Nucleus accumbens (tissue), 56 donors: ENCODE measurements around the gene PSMA3.

Experiments
- DNase-seq, 56 donors: peaks; one replicate each; lab custom pipeline; 2025; lab: John Stamatoyannopoulos, UW

PSMA3 gene

GRCh38 chr14:58297762-58298476, 53.3 kb downstream of the PSMA3 start:
- DNase-seq: peak; percentile 93 to 100 (median 98)

GRCh38 chr14:58298477-58299400, 54.1 kb downstream of the PSMA3 start, which contains the start of gene ARID4A:
Gene ARID4A, plus strand, starts transcription at chr14:58298555. Its CDS starts 1,300 bp downstream, at chr14:58299855.
- peak in 44 of 56 donors; percentile 29 to 99 (median 94) for DNase-seq

- DNase-seq: peak in 24 of 56 donors; percentile 9 to 67 (median 33)
These were observed 55.0 kb downstream of the PSMA3 start for GRCh38 chr14:58299401-58300330.

GRCh38 chr14:58301416-58301815, 56.8 kb downstream of the PSMA3 start:
- no peak for DNase-seq

- no peak for DNase-seq
These were observed 61.1 kb downstream of the PSMA3 start for GRCh38 chr14:58305730-58306129.

- DNase-seq: no peak
These were observed 63.1 kb downstream of the PSMA3 start for GRCh38 chr14:58307597-58308316.

GRCh38 chr14:58309086-58309485, 64.4 kb downstream of the PSMA3 start:
- no peak for DNase-seq

GRCh38 chr14:58313699-58314098, 69.1 kb downstream of the PSMA3 start:
- DNase-seq: no peak

- DNase-seq: no peak
These were observed 71.0 kb downstream of the PSMA3 start for GRCh38 chr14:58315606-58316005.
